Measurements from ENCODE around the gene LRIG3. TPM values are rescaled to one million over a fixed set of nuclear protein-coding genes. Genes with fewer than 3 reads are reported as not detected.
A peak's percentile ranks its signal among the peaks of the same experiment; 100 is the strongest.

LRIG3 gene
- total and polyA plus RNA-seq, 12 donors, result 1.1 to 24.1 (median 3.5) TPM

DNA sequence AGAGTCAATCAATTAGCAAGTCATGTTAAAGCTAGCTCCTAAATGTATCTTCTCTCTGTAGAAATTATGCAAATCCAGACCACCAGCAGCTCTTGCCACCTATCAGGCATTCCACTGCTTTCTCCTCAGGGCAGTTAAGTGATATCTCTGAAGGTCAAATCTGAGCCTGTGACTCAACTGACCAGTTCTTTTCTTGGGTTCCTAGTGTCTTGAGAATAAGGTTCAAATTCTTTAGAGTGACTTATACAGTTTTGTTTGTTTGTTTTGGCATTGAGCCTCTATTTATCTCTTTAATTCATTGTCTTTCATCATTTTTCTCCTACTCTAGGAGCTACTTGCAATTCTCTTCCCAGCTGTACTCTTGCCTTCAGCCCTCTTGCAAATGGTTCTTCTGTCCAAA is 2.5 kb upstream of the LRIG3 start:
- intact Hi-C loops (cut with DNase I), result no loop called here
- no peaks in the 10 kb centered on the region for H3K36me3 ChIP-seq (replicated peaks in 1 of 2)

DNA sequence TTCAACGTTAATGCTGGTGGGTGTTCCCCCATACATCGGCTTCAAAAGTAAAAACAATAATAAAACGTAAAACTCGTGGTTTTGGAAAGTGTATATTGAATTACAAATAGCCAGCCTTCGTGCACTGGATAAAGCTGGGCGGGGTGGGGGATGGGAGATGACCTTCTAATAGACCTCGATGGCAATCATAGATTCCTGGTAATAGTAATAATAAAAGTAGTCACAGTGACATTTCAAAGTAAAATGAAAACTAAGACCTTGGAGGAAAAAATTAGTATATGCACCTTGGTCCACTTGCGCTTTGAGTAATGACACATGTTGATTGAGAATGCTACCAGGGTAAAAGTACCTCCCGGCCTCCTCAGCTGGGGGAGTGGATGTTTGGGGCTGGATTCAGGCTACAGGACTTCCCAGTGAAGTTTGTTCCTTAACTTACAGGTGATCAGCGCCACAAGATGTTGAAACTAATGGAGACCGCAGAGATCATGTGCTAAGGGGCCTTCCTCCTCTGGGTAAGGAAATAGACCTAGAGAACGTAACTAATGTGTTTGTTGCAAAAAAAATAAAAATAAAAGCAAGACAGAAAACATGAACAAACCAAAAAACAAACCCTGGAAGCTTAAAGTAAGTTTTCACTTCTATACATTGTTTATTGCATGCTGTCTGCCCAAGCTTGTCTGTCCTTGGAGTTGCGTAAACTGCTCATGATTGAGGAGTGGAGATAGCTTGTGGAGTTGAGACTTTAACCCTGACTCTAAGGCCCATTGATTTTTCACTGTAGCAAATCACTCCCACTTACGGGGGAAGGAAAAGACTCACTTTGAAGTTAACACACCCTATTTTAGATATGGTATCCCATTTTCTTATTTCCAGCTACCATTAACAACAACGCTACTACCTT is 907 bp upstream of the LRIG3 start:
- Histone ChIP-seq H3K4me3 (peak overlapping the region in 1 of 4 donors; percentile 72), H3K27ac (peak overlapping the region in 3 of 5 donors; percentile 61 to 89 (median 86)), H3K9me3 (replicated peaks in 1 of 3) (no peaks in the 10 kb centered on the region), H3K4me1 (replicated peaks in 1 of 2) (peaks cover 9 to 12% of the 10 kb centered on the region in 2 donors), H3K27me3 (no peaks in the 10 kb centered on the region), H3K36me3 (replicated peaks in 1 of 2) (no peaks in the 10 kb centered on the region)
- intact Hi-C loops (cut with DNase I), result no loop called here
- WGBS, 4 donors, result 52 to 53% (median 53%) methylated on average over 15 of the region's 15 CpGs
- DNase-seq, result peak in 1 of 7 donors; percentile 11
- TF ChIP-seq, protein P1, sequence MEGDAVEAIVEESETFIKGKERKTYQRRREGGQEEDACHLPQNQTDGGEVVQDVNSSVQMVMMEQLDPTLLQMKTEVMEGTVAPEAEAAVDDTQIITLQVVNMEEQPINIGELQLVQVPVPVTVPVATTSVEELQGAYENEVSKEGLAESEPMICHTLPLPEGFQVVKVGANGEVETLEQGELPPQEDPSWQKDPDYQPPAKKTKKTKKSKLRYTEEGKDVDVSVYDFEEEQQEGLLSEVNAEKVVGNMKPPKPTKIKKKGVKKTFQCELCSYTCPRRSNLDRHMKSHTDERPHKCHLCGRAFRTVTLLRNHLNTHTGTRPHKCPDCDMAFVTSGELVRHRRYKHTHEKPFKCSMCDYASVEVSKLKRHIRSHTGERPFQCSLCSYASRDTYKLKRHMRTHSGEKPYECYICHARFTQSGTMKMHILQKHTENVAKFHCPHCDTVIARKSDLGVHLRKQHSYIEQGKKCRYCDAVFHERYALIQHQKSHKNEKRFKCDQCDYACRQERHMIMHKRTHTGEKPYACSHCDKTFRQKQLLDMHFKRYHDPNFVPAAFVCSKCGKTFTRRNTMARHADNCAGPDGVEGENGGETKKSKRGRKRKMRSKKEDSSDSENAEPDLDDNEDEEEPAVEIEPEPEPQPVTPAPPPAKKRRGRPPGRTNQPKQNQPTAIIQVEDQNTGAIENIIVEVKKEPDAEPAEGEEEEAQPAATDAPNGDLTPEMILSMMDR (IDR thresholded peaks at IDR 0.05), result no peak
- no peak for TF ChIP-seq POLR2A (IDR thresholded peaks at IDR 0.05)

More for the DNA sequence above, 2.5 kb upstream of the LRIG3 start:
- no peak for DNase-seq
- no peaks in the 10 kb centered on the region for H3K27me3 ChIP-seq
- H3K9me3 ChIP-seq (replicated peaks in 1 of 3), result no peaks in the 10 kb centered on the region
- TF ChIP-seq, protein P1 (IDR thresholded peaks at IDR 0.05), result no peak
- TF ChIP-seq POLR2A (IDR thresholded peaks at IDR 0.05), result no peak
- H3K4me1 ChIP-seq (replicated peaks in 1 of 2), result peaks cover 7 to 12% of the 10 kb centered on the region in 2 donors
- H3K27ac ChIP-seq, result no peak overlapping the region
- no peak overlapping the region for H3K4me3 ChIP-seq

DNA sequence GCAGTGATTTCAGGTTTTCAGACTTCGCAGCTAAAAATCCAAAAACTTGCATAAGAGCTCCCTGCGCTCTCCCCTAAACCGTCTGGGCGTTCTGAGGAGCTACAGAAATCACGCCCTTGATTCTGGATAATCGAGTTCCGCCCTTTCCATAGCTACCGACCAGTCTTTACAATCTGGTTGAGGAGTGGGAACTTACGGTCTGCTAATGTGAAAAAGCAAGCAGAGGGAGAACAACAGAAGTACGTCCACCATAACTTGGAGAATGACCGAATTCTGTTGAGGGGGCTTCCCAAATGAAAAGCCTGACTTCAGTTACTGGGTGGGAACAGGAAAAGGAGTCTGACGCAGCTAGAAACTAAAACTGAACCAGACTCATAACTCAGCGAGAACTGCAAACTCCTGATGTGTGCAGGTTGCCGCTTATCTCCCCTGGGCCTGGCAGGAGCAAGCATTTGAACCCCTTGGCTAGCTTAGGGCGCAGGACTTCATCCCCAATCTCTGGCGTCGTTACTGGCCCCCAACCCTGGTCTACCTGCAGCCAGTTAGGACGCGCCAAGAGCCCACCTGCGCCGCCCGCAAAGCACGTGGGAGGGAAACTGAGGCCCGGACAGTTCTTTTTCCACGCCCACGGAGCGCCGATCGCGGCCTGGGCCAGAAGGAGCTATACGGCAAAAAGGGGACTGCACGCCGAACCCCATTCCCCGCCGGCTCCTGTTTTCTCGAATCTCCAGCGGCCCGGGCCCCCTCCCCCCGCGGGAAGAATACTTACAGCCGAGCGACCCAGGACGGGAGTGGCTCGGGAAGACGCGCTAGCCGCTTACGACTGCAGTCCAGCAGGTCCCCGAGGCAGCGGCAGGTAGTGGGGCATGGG is 838 bp downstream of the LRIG3 start:
- peak overlapping the region in 4 of 5 donors; percentile 59 to 89 (median 74) for H3K27ac ChIP-seq
- H3K4me1 ChIP-seq (replicated peaks in 1 of 2), result peaks cover 9 to 12% of the 10 kb centered on the region in 2 donors
- intact Hi-C loops (cut with DNase I), result no loop called here
- no peaks in the 10 kb centered on the region for H3K9me3 ChIP-seq (replicated peaks in 1 of 3)
- TF ChIP-seq, protein P1 (IDR thresholded peaks at IDR 0.05), result no peak
- TF ChIP-seq POLR2A (IDR thresholded peaks at IDR 0.05), result no peak
- H3K36me3 ChIP-seq (replicated peaks in 1 of 2), result no peaks in the 10 kb centered on the region
- H3K27me3 ChIP-seq, result no peaks in the 10 kb centered on the region
- peak overlapping the region in 3 of 4 donors; percentile 29 to 72 (median 47) for H3K4me3 ChIP-seq
- DNase-seq, result peak in 6 of 7 donors; percentile 8 to 45 (median 30)
- 1 to 3% (median 2%) methylated on average over 25 to 50 of the region's 50 CpGs for WGBS, 4 donors

- Histone ChIP-seq H3K27ac (peak overlapping the region in 1 of 5 donors; percentile 86), H3K36me3 (replicated peaks in 1 of 2) (no peaks in the 10 kb centered on the region), H3K9me3 (replicated peaks in 1 of 3) (no peaks in the 10 kb centered on the region), H3K4me1 (replicated peaks in 1 of 2) (peaks cover 9 to 12% of the 10 kb centered on the region in 2 donors), H3K4me3 (peak overlapping the region in 1 of 4 donors; percentile 72), H3K27me3 (no peaks in the 10 kb centered on the region)
- TF ChIP-seq, protein P1 (IDR thresholded peaks at IDR 0.05), result no peak
- no peak for TF ChIP-seq POLR2A (IDR thresholded peaks at IDR 0.05)
- 43 to 59% (median 50%) methylated on average over 4 of the region's 4 CpGs for WGBS, 4 donors
- intact Hi-C loops (cut with DNase I), result no loop called here
- DNase-seq, result no peak
Observed at GRCh38 chr12:58918469-58918844, 1.8 kb downstream of the LRIG3 start.

Measured in adrenal gland (tissue), 12 donors.